ENCODE data around the gene ITPR2. TPM values are rescaled to one million over a fixed set of nuclear protein-coding genes. Genes with fewer than 3 reads are reported as not detected.

The ITPR2 gene
- total RNA-seq, 1 donor from 2014 or later, result 16.7 TPM

DNA sequence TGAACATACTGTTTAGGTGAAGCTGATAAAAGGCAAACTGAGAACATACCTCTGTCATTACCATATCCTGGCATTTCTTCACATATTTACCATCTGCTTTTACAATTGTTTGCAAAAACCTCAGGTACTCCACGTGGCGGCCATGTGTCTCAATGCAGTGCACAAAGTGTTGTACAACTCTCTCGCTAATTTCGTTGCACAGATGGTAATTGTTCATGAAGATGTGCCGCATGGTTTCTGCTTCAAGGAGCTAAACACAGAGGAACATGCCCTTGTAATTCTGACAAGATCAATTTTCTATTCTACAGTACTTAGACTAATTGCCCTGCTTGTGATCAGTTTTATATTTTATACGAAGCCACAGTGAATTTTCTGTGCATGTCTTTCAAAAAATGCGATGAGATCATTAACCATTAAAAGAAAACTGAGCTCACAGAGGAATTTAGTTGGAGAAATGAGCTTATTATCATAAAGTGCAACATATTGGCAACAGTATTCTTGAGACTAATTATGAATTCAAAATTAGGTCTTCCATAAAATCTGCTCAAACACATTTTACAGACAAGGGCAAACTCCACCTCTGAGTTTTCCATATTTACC is 233.8 kb downstream of the ITPR2 start:
- Mint-ChIP-seq H3K36me3 (ENCODE audit: low read depth) (no peaks in the 10 kb centered on the region), H3K27me3 (ENCODE audit: low read depth) (no peaks in the 10 kb centered on the region), H3K27ac (ENCODE audit: unreplicated experiment) (no peak overlapping the region), H3K4me3 (no peak overlapping the region), H3K9me3 (no peaks in the 10 kb centered on the region), H3K4me1 (no peaks in the 10 kb centered on the region)
- TF ChIP-seq, protein P1, sequence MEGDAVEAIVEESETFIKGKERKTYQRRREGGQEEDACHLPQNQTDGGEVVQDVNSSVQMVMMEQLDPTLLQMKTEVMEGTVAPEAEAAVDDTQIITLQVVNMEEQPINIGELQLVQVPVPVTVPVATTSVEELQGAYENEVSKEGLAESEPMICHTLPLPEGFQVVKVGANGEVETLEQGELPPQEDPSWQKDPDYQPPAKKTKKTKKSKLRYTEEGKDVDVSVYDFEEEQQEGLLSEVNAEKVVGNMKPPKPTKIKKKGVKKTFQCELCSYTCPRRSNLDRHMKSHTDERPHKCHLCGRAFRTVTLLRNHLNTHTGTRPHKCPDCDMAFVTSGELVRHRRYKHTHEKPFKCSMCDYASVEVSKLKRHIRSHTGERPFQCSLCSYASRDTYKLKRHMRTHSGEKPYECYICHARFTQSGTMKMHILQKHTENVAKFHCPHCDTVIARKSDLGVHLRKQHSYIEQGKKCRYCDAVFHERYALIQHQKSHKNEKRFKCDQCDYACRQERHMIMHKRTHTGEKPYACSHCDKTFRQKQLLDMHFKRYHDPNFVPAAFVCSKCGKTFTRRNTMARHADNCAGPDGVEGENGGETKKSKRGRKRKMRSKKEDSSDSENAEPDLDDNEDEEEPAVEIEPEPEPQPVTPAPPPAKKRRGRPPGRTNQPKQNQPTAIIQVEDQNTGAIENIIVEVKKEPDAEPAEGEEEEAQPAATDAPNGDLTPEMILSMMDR (conservative IDR thresholded peaks at IDR 0.05), result no peak
- DNase-seq (ENCODE audit: low read depth, low spot score), result no peak

DNA sequence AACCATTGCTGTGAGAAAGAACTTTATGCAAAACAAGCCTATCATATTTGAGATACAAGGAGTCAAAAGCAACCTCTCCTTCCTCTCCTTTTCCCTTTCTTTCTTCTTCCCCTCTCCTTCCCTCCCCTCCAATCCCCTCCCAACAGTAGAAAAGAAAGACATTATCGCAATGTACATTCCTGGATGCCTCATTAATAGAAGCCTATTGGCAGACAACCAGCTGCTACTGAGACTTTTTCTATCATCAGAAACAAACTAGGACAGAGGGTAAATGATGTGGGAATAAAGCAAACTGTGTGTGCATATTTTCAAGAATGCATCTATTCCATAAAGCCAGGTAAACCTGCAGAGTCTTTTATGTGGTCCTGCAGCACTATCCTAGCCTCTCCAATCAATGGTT is 237.2 kb downstream of the ITPR2 start:
- Mint-ChIP-seq H3K36me3 (ENCODE audit: low read depth) (no peaks in the 10 kb centered on the region), H3K4me1 (no peaks in the 10 kb centered on the region), H3K27me3 (ENCODE audit: low read depth) (no peaks in the 10 kb centered on the region), H3K27ac (ENCODE audit: unreplicated experiment) (no peak overlapping the region), H3K4me3 (no peak overlapping the region), H3K9me3 (peaks cover 3% of the 10 kb centered on the region)
- TF ChIP-seq, protein P1 (conservative IDR thresholded peaks at IDR 0.05), result no peak
- no peak for DNase-seq (ENCODE audit: low read depth, low spot score)

DNA sequence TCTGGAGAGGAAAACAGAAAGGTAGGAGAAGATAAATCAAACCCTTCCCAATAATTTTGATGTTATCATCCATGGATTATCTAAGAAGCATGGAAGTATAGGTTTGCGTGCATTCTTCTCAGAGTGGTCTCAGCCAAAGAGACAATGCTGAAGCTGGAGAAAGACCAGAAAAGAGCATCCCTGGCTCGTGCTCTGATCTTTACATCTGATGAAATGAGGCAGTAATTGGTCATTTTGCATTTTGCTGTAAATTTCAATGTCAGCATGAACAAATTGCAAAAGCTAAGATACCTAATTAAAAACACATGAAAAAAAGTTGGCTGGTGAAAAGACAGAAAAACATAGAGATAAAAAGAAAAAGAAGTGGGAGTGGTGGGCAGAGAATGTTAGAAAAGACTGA is 252.4 kb downstream of the ITPR2 start:
- no peak for DNase-seq (ENCODE audit: low read depth, low spot score)
- H3K9me3 Mint-ChIP-seq, result no peaks in the 10 kb centered on the region
- TF ChIP-seq, protein P1 (conservative IDR thresholded peaks at IDR 0.05), result no peak
- H3K4me3 Mint-ChIP-seq, result no peak overlapping the region
- H3K27me3 Mint-ChIP-seq (ENCODE audit: low read depth), result no peaks in the 10 kb centered on the region
- no peak overlapping the region for H3K27ac Mint-ChIP-seq (ENCODE audit: unreplicated experiment)
- H3K4me1 Mint-ChIP-seq, result no peaks in the 10 kb centered on the region
- H3K36me3 Mint-ChIP-seq (ENCODE audit: low read depth), result no peaks in the 10 kb centered on the region

DNA sequence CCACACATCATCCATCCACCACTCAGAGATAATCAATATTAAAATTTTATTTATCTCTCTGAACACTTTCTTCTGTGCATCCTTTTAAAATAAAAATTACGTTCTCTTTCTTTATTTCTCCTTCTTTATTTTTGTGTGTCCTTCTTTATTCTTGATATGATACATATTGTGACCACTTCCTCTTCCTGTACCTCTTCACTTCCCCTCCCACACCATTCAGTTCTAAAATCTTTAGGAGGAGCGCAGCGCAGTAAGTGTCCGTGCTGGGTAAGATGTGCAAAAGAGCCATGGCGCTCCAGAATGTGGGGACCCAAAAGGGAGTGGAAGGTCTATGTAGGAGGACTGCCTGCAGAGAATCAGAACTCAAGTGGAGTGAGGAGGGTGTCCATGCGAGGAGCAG is 256.7 kb downstream of the ITPR2 start:
- H3K27me3 Mint-ChIP-seq (ENCODE audit: low read depth), result no peaks in the 10 kb centered on the region
- no peak overlapping the region for H3K27ac Mint-ChIP-seq (ENCODE audit: unreplicated experiment)
- no peaks in the 10 kb centered on the region for H3K9me3 Mint-ChIP-seq
- DNase-seq (ENCODE audit: low read depth, low spot score), result no peak
- H3K4me1 Mint-ChIP-seq, result no peaks in the 10 kb centered on the region
- TF ChIP-seq, protein P1 (conservative IDR thresholded peaks at IDR 0.05), result no peak
- H3K36me3 Mint-ChIP-seq (ENCODE audit: low read depth), result no peaks in the 10 kb centered on the region
- H3K4me3 Mint-ChIP-seq, result no peak overlapping the region

DNA sequence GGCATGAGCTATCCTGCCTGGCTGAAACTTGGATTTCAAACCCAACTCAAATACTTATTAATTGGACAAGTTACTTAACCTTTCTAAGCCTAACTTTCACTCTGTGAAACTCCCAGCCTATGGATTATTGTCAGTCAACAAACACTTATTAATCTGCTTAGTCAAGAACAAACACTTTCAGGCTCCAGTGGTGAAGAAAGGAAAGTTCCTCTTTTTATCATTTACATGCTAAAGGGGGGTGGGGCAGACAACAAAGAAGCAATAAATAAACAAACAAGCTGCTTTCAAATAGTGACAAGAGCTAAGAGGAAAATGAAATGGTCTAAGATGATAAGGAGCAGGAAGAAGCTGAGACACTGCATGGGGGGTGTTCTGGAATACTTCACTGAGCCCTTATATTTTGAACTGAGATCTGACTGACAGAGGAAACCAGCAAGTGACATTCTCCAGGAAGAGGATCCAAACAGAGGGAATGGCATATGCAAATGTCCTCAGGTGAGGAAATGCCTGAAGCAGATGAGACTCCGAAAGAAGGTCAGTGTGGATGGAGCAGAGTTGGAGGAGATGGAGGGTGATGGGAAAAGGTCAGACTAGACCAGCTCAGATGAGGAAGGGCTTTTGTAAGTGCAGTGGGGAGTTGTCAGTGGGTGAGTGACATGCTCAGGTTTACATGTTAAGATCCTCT is 259.6 kb downstream of the ITPR2 start:
- Mint-ChIP-seq H3K4me1 (no peaks in the 10 kb centered on the region), H3K27me3 (ENCODE audit: low read depth) (no peaks in the 10 kb centered on the region), H3K36me3 (ENCODE audit: low read depth) (no peaks in the 10 kb centered on the region), H3K4me3 (no peak overlapping the region), H3K9me3 (no peaks in the 10 kb centered on the region), H3K27ac (ENCODE audit: unreplicated experiment) (no peak overlapping the region)
- DNase-seq (ENCODE audit: low read depth, low spot score), result no peak
- TF ChIP-seq, protein P1 (conservative IDR thresholded peaks at IDR 0.05), result no peak
